Muscle of leg (tissue), 11 donors: ENCODE measurements around the gene CAB39. TPM values are rescaled to one million over a fixed set of nuclear protein-coding genes. Genes with fewer than 3 reads are reported as not detected.

Experiments used
- DNase-seq: peaks from one replicate; pipeline ENCODE4 v3.0.0; 2013
- H3K27ac ChIP-seq: one replicate; pipeline ENCODE4 v1.5.1; 2013; ENCODE audit warnings: mild to moderate bottlenecking, low read length, control low read depth
- H3K27me3 ChIP-seq: one replicate; pipeline ENCODE4 v1.6.1; 2013; ENCODE audit warnings: low read length; ENCODE audit not compliant: control insufficient read depth, insufficient read depth
- H3K36me3 ChIP-seq: one replicate; pipeline ENCODE4 v1.6.1; 2013; ENCODE audit warnings: low read length; ENCODE audit not compliant: control insufficient read depth, insufficient read depth
- H3K4me1 ChIP-seq: one replicate; pipeline ENCODE4 v1.6.1; 2013; ENCODE audit warnings: low read length; ENCODE audit not compliant: control insufficient read depth, insufficient read depth
- H3K4me3 ChIP-seq: one replicate; pipeline ENCODE4 v1.5.1; 2013; ENCODE audit warnings: low read length, control low read depth
- H3K9me3 ChIP-seq: replicated peaks from 2 replicates; pipeline ENCODE4 v1.6.1; 2013; ENCODE audit warnings: low read depth, low read length; ENCODE audit not compliant: control insufficient read depth
- WGBS: methylation state at CpG from one replicate; pipeline ENCODE4 v1.1.5; 2013; ENCODE audit warnings: missing lambda C conversion rate; ENCODE audit not compliant: insufficient coverage; 5-methylcytosine and 5-hydroxymethylcytosine counted together
- polyA plus RNA-seq, 8 donors: library from polyadenylated mRNA; unstranded; fragments of 120-200 nt; gene quantifications; one replicate each; pipeline versions ENCODE4 v1.2.1 to v1.2.3, GENCODE V29; 2013; ENCODE audit warnings: inconsistent platforms in 1 of 8, low replicate concordance in 1 of 8; ENCODE audit not compliant: insufficient read length in 8 of 8, insufficient read depth in 1 of 8
- total RNA-seq: library from RNA; stranded (reverse); fragments of 120-200 nt; gene quantifications from one replicate; pipeline ENCODE4 v1.2.4, GENCODE V29; 2013

CAB39 gene
- total and polyA plus RNA-seq, 9 donors: 48.3 to 61.8 (median 57.9) TPM

DNA sequence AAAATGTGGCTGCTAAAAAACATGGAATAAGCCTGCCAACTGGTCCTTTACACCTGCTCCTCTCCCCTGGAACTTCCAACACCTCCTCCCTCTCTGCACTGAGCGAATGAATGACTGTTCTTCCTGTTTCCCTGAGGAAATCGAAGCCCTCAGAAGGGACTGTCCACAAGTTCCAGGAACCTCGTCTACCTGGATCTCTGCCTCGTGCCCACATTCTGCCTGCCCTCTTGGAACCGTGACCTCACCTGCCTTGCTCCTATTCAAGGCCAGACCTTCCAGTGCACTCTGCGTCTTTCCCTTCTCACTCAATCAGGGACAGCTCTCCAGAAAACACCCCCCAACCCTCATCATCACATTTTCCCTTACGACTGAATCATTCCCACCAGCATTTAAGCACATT is 4.4 kb upstream of the CAB39 start:
- WGBS: 66% methylated on average over 7 of the region's 7 CpGs
- H3K27me3 ChIP-seq: no peaks in the 10 kb centered on the region
- H3K27ac ChIP-seq: no peak overlapping the region
- H3K4me1 ChIP-seq: peaks cover 6% of the 10 kb centered on the region
- H3K4me3 ChIP-seq: no peak overlapping the region
- no peaks in the 10 kb centered on the region for H3K36me3 ChIP-seq
- DNase-seq: no peak
- H3K9me3 ChIP-seq: no peaks in the 10 kb centered on the region

DNA sequence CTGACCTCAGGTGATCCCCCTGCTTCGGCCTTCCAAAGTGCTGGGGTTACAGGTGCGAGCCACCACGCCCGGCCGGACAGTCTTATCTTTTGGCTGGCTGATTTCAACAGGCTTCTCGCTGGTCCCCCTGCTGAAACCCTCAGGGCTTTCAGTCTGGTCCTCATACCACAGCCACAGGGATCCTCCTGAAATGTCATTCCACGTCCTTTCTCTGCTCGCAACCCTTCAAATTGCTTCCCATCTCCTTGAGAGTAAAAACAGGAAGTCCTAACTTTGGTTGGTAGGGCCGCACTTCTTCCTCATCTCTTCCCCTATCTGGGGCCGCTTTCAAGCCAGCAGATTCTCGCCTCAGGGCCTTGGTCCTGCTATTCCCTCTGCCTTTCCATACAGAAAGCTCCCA is 1.4 kb upstream of the CAB39 start:
- Histone ChIP-seq H3K9me3 (no peaks in the 10 kb centered on the region), H3K4me1 (peaks cover 16% of the 10 kb centered on the region), H3K27me3 (no peaks in the 10 kb centered on the region), H3K4me3 (no peak overlapping the region), H3K36me3 (peaks cover 6% of the 10 kb centered on the region), H3K27ac (no peak overlapping the region)
- DNase-seq: peak; percentile 53
- WGBS: 86% methylated on average over 10 of the region's 11 CpGs

DNA sequence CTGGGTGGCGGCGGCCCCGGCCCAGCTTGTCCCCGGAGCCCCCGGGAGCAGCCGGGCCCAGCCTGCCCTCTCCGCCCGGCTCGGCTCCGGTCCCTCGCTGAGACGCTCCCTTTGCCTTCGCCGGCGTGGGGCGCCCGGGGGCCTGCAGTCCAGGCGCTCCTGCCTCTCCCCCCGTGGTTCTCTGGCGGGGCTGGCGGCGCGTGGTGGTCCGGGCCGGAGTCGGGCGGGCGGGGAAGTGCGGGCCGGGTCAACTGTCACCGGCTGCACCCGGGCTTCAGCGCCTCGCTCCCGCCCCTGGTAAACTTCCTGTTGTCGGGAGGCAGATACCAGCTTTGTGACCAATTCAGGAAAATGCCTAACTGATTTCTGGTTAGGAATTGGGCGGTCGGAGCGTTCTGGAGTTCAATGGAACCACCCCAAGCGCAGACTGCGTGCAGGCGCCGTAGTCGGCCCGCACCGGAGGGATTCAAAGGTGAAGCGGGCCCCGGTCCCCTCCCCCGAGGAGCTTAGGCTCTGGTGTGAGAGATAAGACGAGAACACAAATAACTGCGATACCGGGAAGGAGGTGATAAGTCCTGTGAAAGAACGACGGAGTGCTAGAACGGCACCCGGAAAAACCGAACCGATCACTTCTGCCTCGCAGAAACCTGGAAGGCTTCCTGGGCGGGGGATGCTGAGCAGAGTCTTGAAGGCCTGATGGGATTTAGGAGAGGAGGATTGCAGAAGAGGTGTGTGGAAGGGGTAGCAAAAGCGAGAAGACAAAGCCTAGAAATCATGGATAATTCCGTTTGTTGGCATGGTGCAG is 891 bp downstream of the CAB39 start:
- H3K4me1 ChIP-seq: peaks cover 26% of the 10 kb centered on the region
- H3K27me3 ChIP-seq: no peaks in the 10 kb centered on the region
- H3K36me3 ChIP-seq: peaks cover 6% of the 10 kb centered on the region
- DNase-seq: peak; percentile 39
- peak overlapping the region; percentile 85 for H3K27ac ChIP-seq
- H3K9me3 ChIP-seq: no peaks in the 10 kb centered on the region
- under 1% methylated on average over 61 of the region's 62 CpGs for WGBS
- H3K4me3 ChIP-seq: peak overlapping the region; percentile 62

DNA sequence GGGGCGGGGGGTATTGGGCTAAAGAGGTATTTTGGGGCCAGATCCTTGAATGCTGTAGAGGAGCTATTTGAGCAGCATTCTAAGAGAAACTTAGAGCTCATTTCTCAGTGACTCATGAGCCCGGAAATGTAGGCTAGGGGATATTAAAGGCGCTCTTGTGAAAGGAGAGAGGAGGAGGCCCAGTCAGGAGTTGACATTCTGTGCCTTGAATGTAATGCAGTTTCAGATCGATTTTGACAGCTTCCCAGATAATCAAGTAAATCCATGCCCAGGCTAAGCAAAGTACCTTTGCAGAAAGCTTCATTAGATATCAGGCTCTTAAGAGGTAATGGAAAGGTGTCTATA is 1.5 kb downstream of the CAB39 start:
- 0% methylated on average over 2 of the region's 4 CpGs for WGBS
- DNase-seq: peak; percentile 50

DNA sequence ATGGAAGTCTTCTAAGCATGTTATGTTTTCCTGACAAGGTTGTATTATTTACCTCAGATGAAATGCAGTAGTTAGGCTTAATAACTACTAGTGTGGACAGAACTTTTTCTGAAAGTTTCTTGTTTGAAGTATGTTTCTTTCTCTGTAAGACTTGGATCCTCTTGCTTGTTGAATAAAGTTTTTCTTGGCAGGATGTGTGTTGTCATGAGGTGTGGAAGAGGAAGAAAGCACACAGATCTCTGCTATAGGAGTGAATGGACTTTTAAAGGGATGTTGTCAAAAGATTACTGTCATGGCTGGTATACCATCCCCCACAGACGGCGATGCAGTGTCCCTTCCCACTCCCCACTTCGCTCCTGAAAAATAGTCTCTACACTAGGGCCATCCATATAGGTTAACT is 2.6 kb downstream of the CAB39 start:
- H3K9me3 ChIP-seq: no peaks in the 10 kb centered on the region
- no peaks in the 10 kb centered on the region for H3K27me3 ChIP-seq
- no CpG with 5 or more reads among the region's 3 CpGs for WGBS
- H3K4me1 ChIP-seq: peaks cover 28% of the 10 kb centered on the region
- no peak overlapping the region for H3K4me3 ChIP-seq
- peaks cover 6% of the 10 kb centered on the region for H3K36me3 ChIP-seq
- H3K27ac ChIP-seq: peak overlapping the region; percentile 7
- peak; percentile 27 for DNase-seq

More for the DNA sequence above, 1.5 kb downstream of the CAB39 start:
- Histone ChIP-seq H3K36me3 (peaks cover 6% of the 10 kb centered on the region), H3K4me1 (peaks cover 28% of the 10 kb centered on the region), H3K27ac (peak overlapping the region; percentile 85), H3K9me3 (no peaks in the 10 kb centered on the region), H3K27me3 (no peaks in the 10 kb centered on the region), H3K4me3 (peak overlapping the region; percentile 62)

- no CpG with 5 or more reads among the region's 4 CpGs for WGBS
- no peak overlapping the region for H3K4me3 ChIP-seq
- H3K27ac ChIP-seq: no peak overlapping the region
- peaks cover 6% of the 10 kb centered on the region for H3K36me3 ChIP-seq
- H3K9me3 ChIP-seq: no peaks in the 10 kb centered on the region
- peaks cover 28% of the 10 kb centered on the region for H3K4me1 ChIP-seq
- H3K27me3 ChIP-seq: no peaks in the 10 kb centered on the region
- DNase-seq: no peak
Observed at GRCh38 chr2:230716588-230716987, 3.9 kb downstream of the CAB39 start.

- Histone ChIP-seq H3K4me1 (peaks cover 22% of the 10 kb centered on the region), H3K27ac (no peak overlapping the region), H3K4me3 (no peak overlapping the region), H3K36me3 (peaks cover 6% of the 10 kb centered on the region), H3K27me3 (no peaks in the 10 kb centered on the region), H3K9me3 (no peaks in the 10 kb centered on the region)
- 44% methylated on average over 3 of the region's 3 CpGs for WGBS
- no peak for DNase-seq
Observed at GRCh38 chr2:230717600-230717999, 5.0 kb downstream of the CAB39 start.

GRCh38 chr2:230719340-230719739 is 6.7 kb downstream of the CAB39 start:
- no peak for DNase-seq
- Histone ChIP-seq H3K4me3 (no peak overlapping the region), H3K27me3 (no peaks in the 10 kb centered on the region), H3K36me3 (peaks cover 13% of the 10 kb centered on the region), H3K4me1 (peaks cover 20% of the 10 kb centered on the region), H3K27ac (no peak overlapping the region), H3K9me3 (no peaks in the 10 kb centered on the region)
- WGBS: no CpG with 5 or more reads among the region's 3 CpGs

DNA sequence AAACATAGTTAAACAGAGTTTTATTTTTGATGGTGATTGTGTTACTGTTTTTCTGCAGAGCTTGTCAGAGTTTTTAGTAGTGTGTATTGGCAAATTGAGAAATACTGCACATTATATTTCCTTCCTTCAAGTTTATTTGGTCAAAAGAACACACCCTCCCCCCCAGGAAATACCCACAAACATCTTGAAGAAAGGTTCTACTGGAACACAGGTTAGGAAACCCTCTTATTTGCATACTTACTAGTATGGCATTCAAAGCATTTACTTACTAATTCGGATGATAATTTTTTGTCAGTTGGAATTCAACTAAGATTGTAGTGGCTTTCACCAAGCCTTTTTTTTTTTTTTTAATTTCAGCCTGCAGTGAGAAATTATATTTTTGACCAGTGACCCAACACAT is 9.1 kb downstream of the CAB39 start:
- Histone ChIP-seq H3K4me1 (peaks cover 13% of the 10 kb centered on the region), H3K36me3 (peaks cover 14% of the 10 kb centered on the region), H3K4me3 (no peak overlapping the region), H3K27me3 (no peaks in the 10 kb centered on the region), H3K27ac (no peak overlapping the region), H3K9me3 (no peaks in the 10 kb centered on the region)
- WGBS: no CpG with 5 or more reads among the region's 1 CpG
- no peak for DNase-seq

DNA sequence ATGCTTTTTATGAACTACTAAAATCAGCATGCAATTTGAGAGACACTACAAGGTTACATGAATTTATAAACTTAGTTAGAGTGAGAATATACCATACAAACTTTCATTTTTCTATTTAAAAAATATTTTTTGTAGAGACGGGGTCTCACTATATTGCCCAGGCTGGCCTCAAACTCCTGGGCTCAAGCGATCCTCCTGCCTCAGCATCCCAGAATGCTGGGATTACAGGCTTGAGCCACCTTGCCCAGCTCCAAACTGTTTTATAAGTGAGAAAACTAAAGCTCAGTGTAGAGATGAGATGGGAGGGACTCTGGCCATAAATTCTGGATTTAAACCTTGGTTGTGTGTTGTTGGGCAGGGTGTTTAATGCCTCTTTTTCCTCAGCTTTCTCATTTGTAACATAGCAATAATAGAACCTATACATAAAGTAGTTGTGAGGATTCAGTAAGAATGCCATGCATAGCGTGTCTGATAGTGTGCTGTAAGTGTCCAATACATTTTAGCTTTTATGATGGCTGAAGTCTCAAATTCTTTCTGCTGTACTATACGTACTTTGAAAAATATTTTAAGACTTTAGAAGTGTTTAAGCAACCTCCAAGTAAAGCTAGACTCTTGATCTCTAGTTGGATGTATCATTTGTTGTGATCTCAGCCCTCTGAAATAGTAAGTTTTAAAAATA is 9.7 kb downstream of the CAB39 start:
- no peaks in the 10 kb centered on the region for H3K27me3 ChIP-seq
- no CpG with 5 or more reads among the region's 4 CpGs for WGBS
- H3K4me3 ChIP-seq: no peak overlapping the region
- no peak overlapping the region for H3K27ac ChIP-seq
- peaks cover 11% of the 10 kb centered on the region for H3K4me1 ChIP-seq
- H3K36me3 ChIP-seq: peaks cover 14% of the 10 kb centered on the region
- no peak for DNase-seq
- no peaks in the 10 kb centered on the region for H3K9me3 ChIP-seq
